Choroid plexus epithelial cell (primary cell): Measurements from ENCODE around the gene PASD1.
"Not testable (repeated sequence)": the region's sequence is repeated elsewhere in the genome, so short reads cannot be mapped to it uniquely, and the experiment has no call there.

Experiments used
- DNase-seq: peaks from one replicate; pipeline ENCODE4 v3.0.0-alpha.2; 2010; ENCODE audit warnings: low read depth
- H3K4me3 ChIP-seq: 2 replicates; pipeline ENCODE4 v1.5.1; 2011; ENCODE audit warnings: low read depth, mild to moderate bottlenecking, control low read depth, low read length, moderate library complexity
- CTCF ChIP-seq: conservative IDR thresholded peaks from 2 replicates; pipeline ENCODE4 v1.5.1; 2011; ENCODE audit warnings: low read depth, mild to moderate bottlenecking, control low read depth, inconsistent platforms, low read length, moderate library complexity

The PASD1 gene

GRCh38 chrX:151537572-151537971 lies 25.9 kb upstream of the PASD1 start:
- no peak for DNase-seq
- TF ChIP-seq CTCF, result no peak
- H3K4me3 ChIP-seq, result no peak overlapping the region

GRCh38 chrX:151538190-151539122 lies 25.0 kb upstream of the PASD1 start:
- no peak for TF ChIP-seq CTCF
- no peak for DNase-seq
- H3K4me3 ChIP-seq, result no peak overlapping the region

- no peak for TF ChIP-seq CTCF
- no peak overlapping the region for H3K4me3 ChIP-seq
- DNase-seq, result peak; percentile 2
Measured at GRCh38 chrX:151543706-151544105, 19.8 kb upstream of the PASD1 start.

GRCh38 chrX:151546226-151546625 lies 17.2 kb upstream of the PASD1 start:
- not testable (repeated sequence) for H3K4me3 ChIP-seq, DNase-seq

GRCh38 chrX:151551176-151551575 lies 12.3 kb upstream of the PASD1 start:
- not testable (repeated sequence) for H3K4me3 ChIP-seq, DNase-seq

- DNase-seq, result no peak
- no peak overlapping the region for H3K4me3 ChIP-seq
- TF ChIP-seq CTCF, result no peak
Measured at GRCh38 chrX:151552743-151553142, 10.7 kb upstream of the PASD1 start.

- not testable (repeated sequence) for DNase-seq, H3K4me3 ChIP-seq
Measured at GRCh38 chrX:151555301-151555700, 8.2 kb upstream of the PASD1 start.

GRCh38 chrX:151562485-151562884 lies 990 bp upstream of the PASD1 start:
- not testable (repeated sequence) for DNase-seq, H3K4me3 ChIP-seq

GRCh38 chrX:151563003-151563402 lies 472 bp upstream of the PASD1 start:
- not testable (repeated sequence) for DNase-seq, H3K4me3 ChIP-seq

GRCh38 chrX:151564035-151564434 lies 560 bp downstream of the PASD1 start:
- no peak overlapping the region for H3K4me3 ChIP-seq
- no peak for TF ChIP-seq CTCF
- no peak for DNase-seq

GRCh38 chrX:151566872-151567271 lies 3.4 kb downstream of the PASD1 start:
- DNase-seq, H3K4me3 ChIP-seq: not testable (repeated sequence)
